ENCODE results near the gene TRPM3. TPM values are rescaled to one million over a fixed set of nuclear protein-coding genes. Genes with fewer than 3 reads are reported as not detected.

Gene TRPM3
- total and polyA plus RNA-seq, 4 experiments from 2014 or later, result not detected

- H3K36me3 Mint-ChIP-seq, result no peaks in the 10 kb centered on the region
- Histone ChIP-seq H3K27me3 (ENCODE audit: insufficient read depth, low read length) (no peaks in the 10 kb centered on the region), H3K9me3 (ENCODE audit: control insufficient read depth in 1 of 2, low read length in 2 of 2) (no peaks in the 10 kb centered on the region), H3K27ac (ENCODE audit: low read depth, low read length) (no peak overlapping the region), H3K4me3 (ENCODE audit: low read length in 2 of 2) (no peak overlapping the region), H3K36me3 (ENCODE audit: insufficient read depth, low read length) (no peaks in the 10 kb centered on the region), H3K4me1 (ENCODE audit: insufficient read depth, low read length) (no peaks in the 10 kb centered on the region)
- H3K27me3 Mint-ChIP-seq, result no peaks in the 10 kb centered on the region
- intact Hi-C loops (cut with micrococcal nuclease), result no loop called here
- H3K4me1 Mint-ChIP-seq, result no peaks in the 10 kb centered on the region
- ChIA-PET POLR2A (ENCODE audit: partially characterized antibody) (no interaction called here), CTCF (ENCODE audit: partially characterized antibody) (no interaction called here)
- H3K27ac Mint-ChIP-seq, result no peak overlapping the region
- peaks cover 0 to 1% (median 0%) of the 10 kb centered on the region in 8 donors for H3K9me3 Mint-ChIP-seq
- no peak overlapping the region for H3K4me3 Mint-ChIP-seq
- no peak for DNase-seq
Measured at GRCh38 chr9:70901746-70902145, 219.7 kb downstream of the TRPM3 start.

- intact Hi-C loops (cut with micrococcal nuclease), result no loop called here
- Mint-ChIP-seq H3K4me3 (no peak overlapping the region), H3K9me3 (peaks cover 0 to 1% (median 0%) of the 10 kb centered on the region in 8 donors), H3K27ac (no peak overlapping the region), H3K4me1 (no peaks in the 10 kb centered on the region), H3K36me3 (no peaks in the 10 kb centered on the region), H3K27me3 (no peaks in the 10 kb centered on the region)
- Histone ChIP-seq H3K4me1 (ENCODE audit: insufficient read depth, low read length) (no peaks in the 10 kb centered on the region), H3K27ac (ENCODE audit: low read depth, low read length) (no peak overlapping the region), H3K9me3 (ENCODE audit: control insufficient read depth in 1 of 2, low read length in 2 of 2) (no peaks in the 10 kb centered on the region), H3K27me3 (ENCODE audit: insufficient read depth, low read length) (no peaks in the 10 kb centered on the region), H3K36me3 (ENCODE audit: insufficient read depth, low read length) (no peaks in the 10 kb centered on the region), H3K4me3 (ENCODE audit: low read length in 2 of 2) (no peak overlapping the region)
- ChIA-PET CTCF (ENCODE audit: partially characterized antibody) (no interaction called here), POLR2A (ENCODE audit: partially characterized antibody) (no interaction called here)
- DNase-seq, result no peak
Measured at GRCh38 chr9:70901013-70901412, 220.4 kb downstream of the TRPM3 start.

GRCh38 chr9:70893580-70894122 lies 227.8 kb downstream of the TRPM3 start:
- Histone ChIP-seq H3K36me3 (ENCODE audit: insufficient read depth, low read length) (no peaks in the 10 kb centered on the region), H3K4me1 (ENCODE audit: insufficient read depth, low read length) (no peaks in the 10 kb centered on the region), H3K9me3 (ENCODE audit: control insufficient read depth in 1 of 2, low read length in 2 of 2) (no peaks in the 10 kb centered on the region), H3K27ac (ENCODE audit: low read depth, low read length) (no peak overlapping the region), H3K27me3 (ENCODE audit: insufficient read depth, low read length) (no peaks in the 10 kb centered on the region), H3K4me3 (ENCODE audit: low read length in 2 of 2) (no peak overlapping the region)
- Mint-ChIP-seq H3K36me3 (no peaks in the 10 kb centered on the region), H3K4me3 (no peak overlapping the region), H3K27ac (no peak overlapping the region), H3K9me3 (peaks cover 0 to 4% (median 0%) of the 10 kb centered on the region in 8 donors), H3K27me3 (peaks cover 0 to 1% of the 10 kb centered on the region in 2 donors), H3K4me1 (no peaks in the 10 kb centered on the region)
- no peak for DNase-seq
- ChIA-PET CTCF (ENCODE audit: partially characterized antibody) (no interaction called here), POLR2A (ENCODE audit: partially characterized antibody) (no interaction called here)
- intact Hi-C loops (cut with micrococcal nuclease), result no loop called here

- Histone ChIP-seq H3K4me3 (ENCODE audit: low read length in 2 of 2) (no peak overlapping the region), H3K27ac (ENCODE audit: low read depth, low read length) (no peak overlapping the region), H3K27me3 (ENCODE audit: insufficient read depth, low read length) (no peaks in the 10 kb centered on the region), H3K4me1 (ENCODE audit: insufficient read depth, low read length) (no peaks in the 10 kb centered on the region), H3K36me3 (ENCODE audit: insufficient read depth, low read length) (no peaks in the 10 kb centered on the region), H3K9me3 (ENCODE audit: control insufficient read depth in 1 of 2, low read length in 2 of 2) (no peaks in the 10 kb centered on the region)
- H3K27ac Mint-ChIP-seq, result no peak overlapping the region
- H3K36me3 Mint-ChIP-seq, result no peaks in the 10 kb centered on the region
- no peak for DNase-seq
- H3K27me3 Mint-ChIP-seq, result peaks cover 2 to 4% of the 10 kb centered on the region in 2 donors
- peaks cover 0 to 3% (median 0%) of the 10 kb centered on the region in 8 donors for H3K9me3 Mint-ChIP-seq
- POLR2A ChIA-PET (ENCODE audit: partially characterized antibody), result no interaction called here
- CTCF ChIA-PET (ENCODE audit: partially characterized antibody), result no interaction called here
- intact Hi-C loops (cut with micrococcal nuclease), result no loop called here
- no peak overlapping the region for H3K4me3 Mint-ChIP-seq
- H3K4me1 Mint-ChIP-seq, result no peaks in the 10 kb centered on the region
Measured at GRCh38 chr9:70888471-70888870, 232.9 kb downstream of the TRPM3 start.

GRCh38 chr9:70887826-70888225 lies 233.6 kb downstream of the TRPM3 start:
- Mint-ChIP-seq H3K27ac (no peak overlapping the region), H3K9me3 (peaks cover 0 to 3% (median 0%) of the 10 kb centered on the region in 8 donors), H3K27me3 (peaks cover 2 to 4% of the 10 kb centered on the region in 2 donors), H3K36me3 (no peaks in the 10 kb centered on the region), H3K4me1 (no peaks in the 10 kb centered on the region), H3K4me3 (no peak overlapping the region)
- intact Hi-C loops (cut with micrococcal nuclease), result no loop called here
- H3K36me3 ChIP-seq (ENCODE audit: insufficient read depth, low read length), result no peaks in the 10 kb centered on the region
- H3K4me3 ChIP-seq (ENCODE audit: low read length in 2 of 2), result no peak overlapping the region
- ChIA-PET POLR2A (ENCODE audit: partially characterized antibody) (no interaction called here), CTCF (ENCODE audit: partially characterized antibody) (no interaction called here)
- H3K9me3 ChIP-seq (ENCODE audit: control insufficient read depth in 1 of 2, low read length in 2 of 2), result no peaks in the 10 kb centered on the region
- DNase-seq, result no peak
- no peak overlapping the region for H3K27ac ChIP-seq (ENCODE audit: low read depth, low read length)
- H3K4me1 ChIP-seq (ENCODE audit: insufficient read depth, low read length), result no peaks in the 10 kb centered on the region
- H3K27me3 ChIP-seq (ENCODE audit: insufficient read depth, low read length), result no peaks in the 10 kb centered on the region

GRCh38 chr9:70883963-70884793 lies 237.2 kb downstream of the TRPM3 start:
- Mint-ChIP-seq H3K9me3 (peaks cover 0 to 5% (median 0%) of the 10 kb centered on the region in 8 donors), H3K27me3 (peaks cover 2 to 3% of the 10 kb centered on the region in 2 donors), H3K36me3 (no peaks in the 10 kb centered on the region), H3K27ac (no peak overlapping the region), H3K4me3 (no peak overlapping the region), H3K4me1 (no peaks in the 10 kb centered on the region)
- H3K9me3 ChIP-seq (ENCODE audit: control insufficient read depth in 1 of 2, low read length in 2 of 2), result no peaks in the 10 kb centered on the region
- no peaks in the 10 kb centered on the region for H3K27me3 ChIP-seq (ENCODE audit: insufficient read depth, low read length)
- ChIA-PET CTCF (ENCODE audit: partially characterized antibody) (no interaction called here), POLR2A (ENCODE audit: partially characterized antibody) (no interaction called here)
- H3K4me3 ChIP-seq (ENCODE audit: low read length in 2 of 2), result no peak overlapping the region
- intact Hi-C loops (cut with micrococcal nuclease), result no loop called here
- no peaks in the 10 kb centered on the region for H3K4me1 ChIP-seq (ENCODE audit: insufficient read depth, low read length)
- H3K27ac ChIP-seq (ENCODE audit: low read depth, low read length), result no peak overlapping the region
- DNase-seq, result no peak
- no peaks in the 10 kb centered on the region for H3K36me3 ChIP-seq (ENCODE audit: insufficient read depth, low read length)

- Histone ChIP-seq H3K4me3 (ENCODE audit: low read length in 2 of 2) (no peak overlapping the region), H3K36me3 (ENCODE audit: insufficient read depth, low read length) (no peaks in the 10 kb centered on the region), H3K4me1 (ENCODE audit: insufficient read depth, low read length) (no peaks in the 10 kb centered on the region), H3K9me3 (ENCODE audit: control insufficient read depth in 1 of 2, low read length in 2 of 2) (no peaks in the 10 kb centered on the region), H3K27me3 (ENCODE audit: insufficient read depth, low read length) (no peaks in the 10 kb centered on the region), H3K27ac (ENCODE audit: low read depth, low read length) (no peak overlapping the region)
- H3K27me3 Mint-ChIP-seq, result peaks cover 2 to 3% of the 10 kb centered on the region in 2 donors
- H3K9me3 Mint-ChIP-seq, result peaks cover 0 to 2% (median 0%) of the 10 kb centered on the region in 8 donors
- ChIA-PET POLR2A (ENCODE audit: partially characterized antibody) (no interaction called here), CTCF (ENCODE audit: partially characterized antibody) (no interaction called here)
- H3K4me3 Mint-ChIP-seq, result no peak overlapping the region
- H3K4me1 Mint-ChIP-seq, result no peaks in the 10 kb centered on the region
- H3K36me3 Mint-ChIP-seq, result no peaks in the 10 kb centered on the region
- intact Hi-C loops (cut with micrococcal nuclease), result no loop called here
- H3K27ac Mint-ChIP-seq, result no peak overlapping the region
- DNase-seq, result no peak
Measured at GRCh38 chr9:70883056-70883455, 238.4 kb downstream of the TRPM3 start.
